H1 (cell line): ENCODE measurements around the gene TBC1D23. TPM values are rescaled to one million over a fixed set of nuclear protein-coding genes. Genes with fewer than 3 reads are reported as not detected.

ENCODE experiments used
- CTCF ChIA-PET: fragments of 300-600 bp; sonication (Branson Sonifier 250); formaldehyde crosslinking; loops from one replicate; lab custom pipeline; 2021; ENCODE audit not compliant: partially characterized antibody; lab: Charles Lee
- POLR2A ChIA-PET: fragments of 300-600 bp; sonication (Branson Sonifier 250); formaldehyde crosslinking; loops from one replicate; lab custom pipeline; 2021; ENCODE audit warnings: inconsistent platforms; ENCODE audit not compliant: partially characterized antibody; lab: Charles Lee
- DNase-seq, 2 experiments: peaks; one replicate each; pipeline versions ENCODE4 v3.0.0 to v3.0.0-alpha.2; 2010 to 2022; ENCODE audit warnings: low spot score in 2 of 2, low read depth in 1 of 2, mixed read lengths in 1 of 2
- FAIRE-seq: peaks from 2 replicates; lab custom pipeline; 2011; peaks lifted over from hg19 to GRCh38; lab: Jason Lieb, UNC
- H2AFZ ChIP-seq: 2 replicates; pipeline ENCODE4 v1.8.1; 2012; ENCODE audit warnings: low read length, inconsistent platforms
- H2AK5ac ChIP-seq: 2 replicates; pipeline ENCODE4 v1.6.1; 2013; ENCODE audit warnings: low read depth, low read length
- H2BK120ac ChIP-seq: replicated peaks from 2 replicates; pipeline ENCODE3; 2013; ENCODE audit warnings: low read depth, low read length, inconsistent platforms
- H2BK12ac ChIP-seq: 2 replicates; pipeline ENCODE4 v1.6.1; 2013; ENCODE audit warnings: low read depth, low read length
- H2BK15ac ChIP-seq: 2 replicates; pipeline ENCODE4 v1.6.1; 2013; ENCODE audit warnings: low read length
- H2BK20ac ChIP-seq: 2 replicates; pipeline ENCODE4 v1.6.1; 2013; ENCODE audit warnings: low read length
- H2BK5ac ChIP-seq: 2 replicates; pipeline ENCODE4 v1.6.1; 2013; ENCODE audit warnings: low read depth, low read length
- H3K14ac ChIP-seq: 2 replicates; pipeline ENCODE4 v1.6.1; 2013; ENCODE audit warnings: inconsistent platforms; ENCODE audit not compliant: insufficient read length
- H3K18ac ChIP-seq: 2 replicates; pipeline ENCODE4 v1.6.1; 2013; ENCODE audit warnings: low read length; ENCODE audit errors: extremely low read depth
- H3K23ac ChIP-seq: 2 replicates; pipeline ENCODE4 v1.6.1; 2013; ENCODE audit warnings: inconsistent platforms; ENCODE audit not compliant: insufficient read length
- H3K23me2 ChIP-seq: 2 replicates; pipeline ENCODE4 v1.6.1; 2013; ENCODE audit warnings: low read depth, low read length
- H3K27ac ChIP-seq: 2 replicates; pipeline ENCODE4 v1.6.1; 2011; ENCODE audit warnings: low read depth, low read length, inconsistent platforms
- H3K27me3 ChIP-seq, 4 experiments: replicated peaks in 1 of 4; 1 replicate in 1 of 4; 2 replicates in 3 of 4; pipeline versions ENCODE4 v1.6.1 to v1.8.1; 2011 to 2013; ENCODE audit warnings: low read length in 3 of 4, mild to moderate bottlenecking in 3 of 4, inconsistent platforms in 2 of 4, mixed read lengths in 2 of 4, moderate library complexity in 1 of 4; ENCODE audit not compliant: control insufficient read depth in 3 of 4, insufficient read depth in 3 of 4; ENCODE audit errors: extremely low read depth in 1 of 4
- H3K36me3 ChIP-seq, 4 experiments: 2 replicates each; pipeline versions ENCODE4 v1.6.1 to v1.8.1; 2011 to 2013; ENCODE audit warnings: mild to moderate bottlenecking in 4 of 4, low read length in 3 of 4, moderate library complexity in 2 of 4, control low read depth in 1 of 4, inconsistent platforms in 1 of 4; ENCODE audit not compliant: insufficient read depth in 4 of 4, control insufficient read depth in 2 of 4
- H3K4ac ChIP-seq: replicated peaks from 2 replicates; pipeline ENCODE3; 2013; ENCODE audit warnings: low read length, low read depth, mixed read lengths, inconsistent platforms; ENCODE audit not compliant: insufficient read length
- H3K4me1 ChIP-seq, 4 experiments: replicated peaks in 1 of 4; 1 replicate in 1 of 4; 2 replicates in 3 of 4; pipeline versions ENCODE4 v1.6.1 to v1.8.1; 2011 to 2013; ENCODE audit warnings: low read length in 3 of 4, inconsistent platforms in 2 of 4, mixed read lengths in 1 of 4; ENCODE audit not compliant: insufficient read depth in 4 of 4, control insufficient read depth in 3 of 4
- H3K4me2 ChIP-seq, 2 experiments: 2 replicates each; pipeline versions ENCODE4 v1.6.1 to v1.8.1; 2011 to 2013; ENCODE audit warnings: low read depth in 2 of 2, low read length in 2 of 2, control low read depth in 1 of 2, inconsistent platforms in 1 of 2, mild to moderate bottlenecking in 1 of 2; ENCODE audit not compliant: insufficient read depth in 1 of 2
- H3K4me3 ChIP-seq, 4 experiments: fragments of 200-600, 300-600 bp in 1 of 4; sonication (generic), shearing (Covaris generic), sonication (Bioruptor Twin) in 1 of 4; 2 replicates each; pipeline versions ENCODE4 v1.5.1 to v1.8.1; 2011 to 2016; ENCODE audit warnings: low read length in 4 of 4, low read depth in 3 of 4, control low read depth in 2 of 4, inconsistent platforms in 2 of 4, mild to moderate bottlenecking in 2 of 4, mixed read lengths in 1 of 4, moderate library complexity in 1 of 4; ENCODE audit not compliant: insufficient read depth in 2 of 4; ENCODE audit errors: extremely low read depth in 1 of 4
- H3K56ac ChIP-seq: replicated peaks from 2 replicates; pipeline ENCODE3; 2013; ENCODE audit warnings: low read depth, mild to moderate bottlenecking, mixed read lengths, low read length, inconsistent platforms; ENCODE audit not compliant: insufficient read length
- H3K79me1 ChIP-seq: 2 replicates; pipeline ENCODE4 v1.6.1; 2013; ENCODE audit warnings: low read depth, low read length, control low read depth
- H3K79me2 ChIP-seq, 2 experiments: 2 replicates each; pipeline versions ENCODE4 v1.6.1 to v1.8.1; 2012 to 2013; ENCODE audit warnings: low read length in 2 of 2, mild to moderate bottlenecking in 2 of 2, inconsistent platforms in 1 of 2; ENCODE audit not compliant: insufficient read depth in 2 of 2, control insufficient read depth in 1 of 2
- H3K9ac ChIP-seq, 4 experiments: replicated peaks in 1 of 4; 1 replicate in 1 of 4; 2 replicates in 3 of 4; pipeline versions ENCODE4 v1.6.1 to v1.8.1; 2011 to 2013; ENCODE audit warnings: low read depth in 3 of 4, low read length in 3 of 4, control low read depth in 2 of 4, mild to moderate bottlenecking in 2 of 4, moderate library complexity in 2 of 4, inconsistent platforms in 1 of 4; ENCODE audit errors: extremely low read depth in 1 of 4
- H3K9me3 ChIP-seq, 2 experiments: 2 replicates each; pipeline versions ENCODE4 v1.6.1 to v1.8.1; 2012 to 2013; ENCODE audit warnings: mild to moderate bottlenecking in 2 of 2, moderate library complexity in 2 of 2, control low read depth in 1 of 2, inconsistent platforms in 1 of 2, low read depth in 1 of 2, low read length in 1 of 2, mixed read lengths in 1 of 2; ENCODE audit not compliant: insufficient read depth in 2 of 2
- H4K20me1 ChIP-seq, 2 experiments: replicated peaks in 1 of 2; 2 replicates each; pipeline versions ENCODE3 to v1.8.1; 2011 to 2013; ENCODE audit warnings: inconsistent platforms in 2 of 2, low read length in 2 of 2, mild to moderate bottlenecking in 1 of 2; ENCODE audit not compliant: insufficient read depth in 2 of 2, control insufficient read depth in 1 of 2
- H4K5ac ChIP-seq: 2 replicates; pipeline ENCODE4 v1.6.1; 2013; ENCODE audit warnings: low read length, low read depth, mixed read lengths, inconsistent platforms; ENCODE audit not compliant: insufficient read length
- H4K8ac ChIP-seq: 2 replicates; pipeline ENCODE4 v1.8.0; 2013; ENCODE audit warnings: mild to moderate bottlenecking, moderate library complexity, low read length, inconsistent platforms; ENCODE audit not compliant: insufficient read depth; ENCODE audit errors: extremely low read depth
- H4K91ac ChIP-seq: replicated peaks from 2 replicates; pipeline ENCODE3; 2013; ENCODE audit warnings: low read length, mixed read lengths, inconsistent platforms; ENCODE audit not compliant: insufficient read length
- CREB1 ChIP-seq: IDR thresholded peaks from 2 replicates; pipeline ENCODE4 v1.6.1; 2012; ENCODE audit warnings: inconsistent platforms
- CTCF ChIP-seq, 3 experiments: IDR thresholded peaks; 1 replicate in 2 of 3; 2 replicates in 1 of 3; pipeline versions ENCODE4 v1.5.1 to v1.6.1; 2011; ENCODE audit warnings: low read length in 3 of 3, mild to moderate bottlenecking in 3 of 3, inconsistent platforms in 2 of 3, low read depth in 1 of 3, moderate library complexity in 1 of 3; ENCODE audit not compliant: insufficient read depth in 1 of 3; ENCODE audit errors: control extremely low read depth in 1 of 3
- HDAC2 ChIP-seq, 2 experiments: fragments of 300-600 bp in 1 of 2; sonication (generic) in 1 of 2; IDR thresholded peaks; 2 replicates each; pipeline ENCODE4 v1.6.1; 2011 to 2012; ENCODE audit warnings: low read depth in 2 of 2, low read length in 2 of 2, mild to moderate bottlenecking in 2 of 2, moderate library complexity in 2 of 2, borderline replicate concordance in 1 of 2, inconsistent platforms in 1 of 2
- MAX ChIP-seq: IDR thresholded peaks from 2 replicates; pipeline ENCODE4 v1.6.1; 2012; ENCODE audit warnings: inconsistent platforms
- NRF1 ChIP-seq: IDR thresholded peaks from 2 replicates; pipeline ENCODE4 v1.6.1; 2011; ENCODE audit warnings: mild to moderate bottlenecking, low read depth, low read length, improper control_type of control experiment
- RXRA ChIP-seq: IDR thresholded peaks from 2 replicates; pipeline ENCODE4 v1.6.1; 2011; ENCODE audit warnings: low read depth, mild to moderate bottlenecking, low read length, moderate library complexity; ENCODE audit not compliant: insufficient read depth
- SAP30 ChIP-seq: fragments of 300-600 bp; sonication (generic); IDR thresholded peaks from 2 replicates; pipeline ENCODE4 v1.7.1; 2012; ENCODE audit warnings: low read length, moderate library complexity, mild to moderate bottlenecking, inconsistent platforms; ENCODE audit not compliant: insufficient read depth, insufficient replicate concordance
- SRF ChIP-seq: IDR thresholded peaks from 2 replicates; pipeline ENCODE4 v1.6.1; 2011; ENCODE audit warnings: mild to moderate bottlenecking, low read depth, low read length, moderate library complexity
- SUZ12 ChIP-seq: fragments of 200-600 bp; sonication (generic); IDR thresholded peaks from 2 replicates; pipeline ENCODE4 v1.6.1; 2012; ENCODE audit warnings: mild to moderate bottlenecking, inconsistent platforms, low read length, moderate library complexity, mixed read lengths
- TEAD4 ChIP-seq: IDR thresholded peaks from 2 replicates; pipeline ENCODE4 v1.6.1; 2012; ENCODE audit warnings: low read depth, low read length, inconsistent platforms, mixed read lengths
- WGBS, 2 experiments: shearing (Covaris generic) in 1 of 2; methylation state at CpG; one replicate each; pipeline versions ENCODE4 v1.1.6 to v1.1.7; 2013 to 2015; ENCODE audit warnings: low lambda C conversion rate in 2 of 2, mixed read lengths in 2 of 2, inconsistent platforms in 1 of 2, low coverage in 1 of 2, missing lambda C conversion rate in 1 of 2; ENCODE audit not compliant: insufficient replicate concordance in 2 of 2, insufficient coverage in 1 of 2, insufficient read length in 1 of 2; ENCODE audit errors: extremely low coverage in 1 of 2, missing lambda C conversion rate in 1 of 2; 5-methylcytosine and 5-hydroxymethylcytosine counted together
- polyA plus RNA-seq, 7 experiments: library from polyadenylated mRNA; depleted of rRNA in 3 of 7; stranded (reverse) in 5 of 7; unstranded in 2 of 7; fragments of >200 nt in 5 of 7; fragments of 200-250 nt in 2 of 7; gene quantifications; 1 replicate in 5 of 7; 2 replicates in 1 of 7; 4 replicates in 1 of 7; pipeline versions ENCODE4 v1.2.1 to v1.2.3, GENCODE V29; 2011 to 2013; ENCODE audit warnings: missing spikeins in 2 of 7, mixed read lengths in 2 of 7
- total RNA-seq: library from RNA; stranded (reverse); fragmentation: NEBNext Ultra II Directional; extraction: Animal tissue kit (Norgen Biotek cat#: 25700); gene quantifications from 2 replicates; pipeline ENCODE4 v1.2.1, GENCODE V29; 2021

Gene TBC1D23
- total and polyA plus RNA-seq, 2 of the 8 experiments (the other 6 are each of a cell fraction or from before 2014, with no cell fraction given): 6.4 to 29.3 TPM

DNA sequence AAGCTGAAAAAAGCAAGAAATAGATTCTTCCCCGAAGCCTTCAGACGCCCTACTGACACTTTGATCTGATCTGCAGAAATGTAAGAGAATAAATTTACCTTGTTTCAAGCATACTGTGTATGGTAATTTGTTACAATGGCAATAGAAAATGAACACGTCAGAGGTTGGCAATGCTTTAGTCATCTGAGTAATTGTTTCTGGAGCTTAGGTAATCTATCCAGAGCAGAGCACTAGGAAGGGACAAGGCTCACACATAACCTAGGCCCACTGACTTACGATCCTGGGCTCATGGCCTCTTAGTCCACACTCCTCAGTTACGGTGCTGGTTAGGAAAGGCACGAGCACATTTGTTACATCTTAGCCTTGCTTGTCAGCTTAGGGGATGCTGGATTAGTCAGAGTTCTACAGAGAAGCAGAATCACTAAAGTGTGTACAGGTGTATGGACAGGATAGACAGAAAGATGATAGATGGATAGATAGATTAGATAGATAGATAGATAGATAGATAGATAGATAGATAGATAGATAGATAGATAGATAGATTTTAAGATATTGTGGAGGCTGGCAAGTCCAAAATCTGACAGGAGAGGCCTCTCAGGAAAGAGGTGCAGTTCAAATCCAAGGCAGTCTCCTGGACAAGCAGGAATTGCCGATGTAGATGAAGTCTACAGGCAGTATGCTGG, 46.8 kb upstream of the TBC1D23 start:
- no peak overlapping the region for H3K56ac ChIP-seq
- H2BK120ac ChIP-seq: no peak overlapping the region
- no peak overlapping the region for H3K9ac ChIP-seq
- no peak overlapping the region for H3K27ac ChIP-seq
- H3K36me3 ChIP-seq: no peaks in the 10 kb centered on the region
- no peaks in the 10 kb centered on the region for H3K9me3 ChIP-seq
- H3K18ac ChIP-seq: no peak overlapping the region
- peaks cover 0 to 17% (median 12%) of the 10 kb centered on the region in 4 experiments; a peak in 5 of 7 replicates for H3K4me1 ChIP-seq
- no peak overlapping the region for H3K23ac ChIP-seq
- no peak overlapping the region for H4K91ac ChIP-seq
- no peaks in the 10 kb centered on the region for H3K79me2 ChIP-seq
- H2BK15ac ChIP-seq: no peak overlapping the region
- peak overlapping the region; percentile 97; the same call in 1 of the 2 replicates for H2AK5ac ChIP-seq
- POLR2A ChIA-PET: no interaction called here
- H4K5ac ChIP-seq: no peak overlapping the region
- DNase-seq: no peak
- CTCF ChIA-PET: no interaction called here
- H3K4me3 ChIP-seq: no peak overlapping the region
- H2AFZ ChIP-seq: no peak overlapping the region
- H3K14ac ChIP-seq: no peak overlapping the region
- FAIRE-seq: no peak
- H4K20me1 ChIP-seq: no peaks in the 10 kb centered on the region
- WGBS, 2 experiments: 94% methylated on average over 7 of the region's 7 CpGs; no CpG with 5 or more reads in 1 of the 2 experiments
- no peak overlapping the region for H2BK5ac ChIP-seq
- H3K4me2 ChIP-seq: no peak overlapping the region
- H3K27me3 ChIP-seq: no peaks in the 10 kb centered on the region; a peak in 1 of 7 replicates
- H3K23me2 ChIP-seq: no peaks in the 10 kb centered on the region; the same call in 1 of the 2 replicates
- no peak overlapping the region for H4K8ac ChIP-seq
- H2BK12ac ChIP-seq: peak overlapping the region; percentile 27; the same call in 1 of the 2 replicates
- H2BK20ac ChIP-seq: no peak overlapping the region; the same call in 1 of the 2 replicates
- H3K79me1 ChIP-seq: no peaks in the 10 kb centered on the region
- H3K4ac ChIP-seq: no peak overlapping the region
- TF ChIP-seq CREB1: no peak
- TF ChIP-seq SUZ12: no peak
- no peak for TF ChIP-seq HDAC2 (IDR thresholded peaks at IDR 0.05; ENCODE audit: borderline replicate concordance in 1 of 2, low read depth in 2 of 2, low read length in 2 of 2)
- no peak for TF ChIP-seq TEAD4
- no peak for TF ChIP-seq RXRA
- no peak for TF ChIP-seq NRF1
- no peak for TF ChIP-seq SAP30
- TF ChIP-seq CTCF (IDR thresholded peaks at IDR 0.05; ENCODE audit: control extremely low read depth in 1 of 3, insufficient read depth in 1 of 3, low read depth in 1 of 3, low read length in 3 of 3): no peak
- TF ChIP-seq MAX: no peak
- TF ChIP-seq SRF: no peak
